Gastrocnemius medialis (tissue), 4 donors: ENCODE results near the gene HSD11B2.

Experiments used
- POLR2A ChIP-seq, 2 donors: fragments of 450-650 bp; IDR thresholded peaks; one replicate each; pipeline ENCODE4 v1.6.1; 2017; ENCODE audit warnings: antibody characterized with exemption in 2 of 2, mild to moderate bottlenecking in 2 of 2, moderate library complexity in 2 of 2
- TF ChIP-seq, protein P1 (sequence below), 5 experiments: fragments of 450-650 bp in 3 of 5; fragments of 200-600 bp in 2 of 5; sonication (generic) in 2 of 5; IDR thresholded peaks in 4 of 5; conservative IDR thresholded peaks in 1 of 5; 1 replicate in 4 of 5; 2 replicates in 1 of 5; pipeline ENCODE4 v1.5.1; 2016 to 2019; ENCODE audit warnings: antibody characterized with exemption in 5 of 5, mild to moderate bottlenecking in 3 of 5, moderate library complexity in 3 of 5

DNA sequence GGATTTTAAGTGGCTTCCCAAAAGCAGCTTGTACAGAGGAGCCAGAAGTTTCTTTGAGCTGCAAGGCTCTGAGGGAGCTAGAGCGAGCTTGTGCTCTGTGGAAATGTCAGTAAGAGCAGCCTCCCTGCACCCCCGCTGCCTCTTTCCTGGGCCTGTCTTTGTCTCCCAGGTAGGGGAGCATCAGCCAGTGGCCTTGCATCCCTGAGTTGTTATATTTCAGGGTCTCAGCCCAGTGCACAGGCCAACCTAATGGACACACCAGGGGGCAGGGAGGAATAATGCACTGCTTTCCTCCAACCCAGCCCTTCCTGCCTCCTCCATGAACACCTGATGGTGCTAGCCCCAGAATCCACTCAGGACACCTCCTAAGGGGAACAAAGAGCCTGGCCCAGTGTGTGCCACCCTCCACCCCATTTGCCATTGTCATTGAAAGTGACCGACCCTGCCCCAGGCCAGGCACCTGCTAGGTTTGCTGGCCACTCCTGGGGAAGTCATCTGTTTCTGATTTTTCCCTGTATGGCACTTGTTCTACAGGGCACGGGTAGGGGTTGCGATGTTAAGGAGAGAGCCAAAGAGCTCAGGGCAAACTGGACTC lies 44.0 kb upstream of the HSD11B2 start:
- TF ChIP-seq, protein P1, sequence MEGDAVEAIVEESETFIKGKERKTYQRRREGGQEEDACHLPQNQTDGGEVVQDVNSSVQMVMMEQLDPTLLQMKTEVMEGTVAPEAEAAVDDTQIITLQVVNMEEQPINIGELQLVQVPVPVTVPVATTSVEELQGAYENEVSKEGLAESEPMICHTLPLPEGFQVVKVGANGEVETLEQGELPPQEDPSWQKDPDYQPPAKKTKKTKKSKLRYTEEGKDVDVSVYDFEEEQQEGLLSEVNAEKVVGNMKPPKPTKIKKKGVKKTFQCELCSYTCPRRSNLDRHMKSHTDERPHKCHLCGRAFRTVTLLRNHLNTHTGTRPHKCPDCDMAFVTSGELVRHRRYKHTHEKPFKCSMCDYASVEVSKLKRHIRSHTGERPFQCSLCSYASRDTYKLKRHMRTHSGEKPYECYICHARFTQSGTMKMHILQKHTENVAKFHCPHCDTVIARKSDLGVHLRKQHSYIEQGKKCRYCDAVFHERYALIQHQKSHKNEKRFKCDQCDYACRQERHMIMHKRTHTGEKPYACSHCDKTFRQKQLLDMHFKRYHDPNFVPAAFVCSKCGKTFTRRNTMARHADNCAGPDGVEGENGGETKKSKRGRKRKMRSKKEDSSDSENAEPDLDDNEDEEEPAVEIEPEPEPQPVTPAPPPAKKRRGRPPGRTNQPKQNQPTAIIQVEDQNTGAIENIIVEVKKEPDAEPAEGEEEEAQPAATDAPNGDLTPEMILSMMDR (IDR thresholded peaks at IDR 0.05 in 4 of 5, conservative IDR thresholded peaks at IDR 0.05 in 1 of 5) = no peak
- no peak for TF ChIP-seq POLR2A (IDR thresholded peaks at IDR 0.05)
